ENCODE results near the gene TBC1D22A.
"Not testable (repeated sequence)": the region's sequence is repeated elsewhere in the genome, so short reads cannot be mapped to it uniquely, and the experiment has no call there.

DNA sequence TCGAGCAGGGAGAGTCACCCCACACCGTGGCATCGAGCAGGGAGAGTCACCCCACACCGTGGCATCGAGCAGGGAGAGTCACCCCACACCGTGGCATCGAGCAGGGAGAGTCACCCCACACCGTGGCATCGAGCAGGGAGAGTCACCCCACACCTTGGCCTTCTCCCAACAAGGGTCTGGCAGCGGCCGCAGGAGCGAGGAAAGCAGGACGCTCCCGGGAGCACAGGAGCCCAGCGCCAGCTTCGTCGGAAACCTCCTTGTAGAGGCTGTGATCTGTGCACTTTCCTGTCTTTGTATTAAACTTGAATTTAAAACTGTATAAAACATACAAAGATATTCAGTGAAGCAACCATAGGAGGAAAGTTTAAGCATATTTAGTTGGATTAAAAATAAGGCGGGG is 355.0 kb downstream of the TBC1D22A start:
- TF ChIP-seq CTCF (conservative IDR thresholded peaks at IDR 0.05; ENCODE audit: low read length); EZH2phosphoT487 (IDR thresholded peaks at IDR 0.05; ENCODE audit: borderline replicate concordance, low read depth, low read length): not testable (repeated sequence)

Measured in OCI-LY7 (cell line).